Karpas-422 (cell line): ENCODE data around the gene ADAMTS18. TPM values are rescaled to one million over a fixed set of nuclear protein-coding genes. Genes with fewer than 3 reads are reported as not detected.

ENCODE experiments used
- DNase-seq: peaks from one replicate; pipeline ENCODE4 v3.0.0-alpha.2; 2015
- H2AFZ ChIP-seq: fragments of 200-600 bp; sonication (generic); 2 replicates; pipeline ENCODE4 v1.6.1; 2014; ENCODE audit warnings: antibody characterized with exemption, low read length, mixed read lengths
- H3K27ac ChIP-seq: fragments of 200-600 bp; sonication (generic); 2 replicates; pipeline ENCODE4 v1.5.1; 2014; ENCODE audit warnings: mild to moderate bottlenecking, low read length, moderate library complexity
- H3K27me3 ChIP-seq: fragments of 200-600 bp; sonication (generic); 2 replicates; pipeline ENCODE4 v1.6.1; 2014; ENCODE audit warnings: low read length, mixed read lengths
- H3K36me3 ChIP-seq: fragments of 200-600 bp; sonication (generic); 2 replicates; pipeline ENCODE4 v1.6.1; 2014; ENCODE audit warnings: low read length, mixed read lengths; ENCODE audit not compliant: insufficient read depth
- H3K4me1 ChIP-seq: fragments of 200-600 bp; sonication (generic); 2 replicates; pipeline ENCODE4 v1.6.1; 2014; ENCODE audit warnings: mild to moderate bottlenecking, low read length, mixed read lengths
- H3K4me2 ChIP-seq: fragments of 200-600 bp; sonication (generic); 2 replicates; pipeline ENCODE4 v1.6.1; 2014; ENCODE audit warnings: low read length, low read depth, mild to moderate bottlenecking; ENCODE audit not compliant: poor library complexity, severe bottlenecking
- H3K4me3 ChIP-seq: fragments of 200-600 bp; sonication (generic); 2 replicates; pipeline ENCODE4 v1.5.1; 2014; ENCODE audit warnings: mild to moderate bottlenecking, antibody characterized with exemption, low read length, mixed read lengths
- H3K79me2 ChIP-seq: fragments of 200-600 bp; sonication (generic); 2 replicates; pipeline ENCODE4 v1.6.1; 2014; ENCODE audit warnings: mild to moderate bottlenecking, low read length, mixed read lengths
- H3K9ac ChIP-seq: fragments of 200-600 bp; sonication (generic); 2 replicates; pipeline ENCODE4 v1.6.0; 2014; ENCODE audit warnings: low read length
- H3K9me2 ChIP-seq: fragments of 200-600 bp; sonication (generic), shearing (Covaris generic); replicated peaks from 2 replicates; pipeline ENCODE4 v1.6.0; 2014; ENCODE audit warnings: mild to moderate bottlenecking, low read length, moderate library complexity; ENCODE audit not compliant: insufficient read depth
- H3K9me3 ChIP-seq: fragments of 300-700, 200-600 bp; sonication (generic); 2 replicates; pipeline ENCODE4 v1.6.1; 2014; ENCODE audit warnings: low read length, mixed read lengths
- H4K20me1 ChIP-seq: fragments of 200-600 bp; sonication (generic); 2 replicates; pipeline ENCODE4 v1.6.1; 2014; ENCODE audit warnings: mild to moderate bottlenecking, antibody characterized with exemption, low read length, low read depth; ENCODE audit not compliant: insufficient read depth
- total RNA-seq: library from RNA; depleted of rRNA; stranded (reverse); fragments of >200 nt; shearing (Covaris generic); gene quantifications from 2 replicates; pipeline ENCODE4 v1.2.3, GENCODE V29; 2014; ENCODE audit warnings: low replicate concordance

Gene ADAMTS18
- total RNA-seq, 1 experiment from 2014 or later, result not detected

DNA sequence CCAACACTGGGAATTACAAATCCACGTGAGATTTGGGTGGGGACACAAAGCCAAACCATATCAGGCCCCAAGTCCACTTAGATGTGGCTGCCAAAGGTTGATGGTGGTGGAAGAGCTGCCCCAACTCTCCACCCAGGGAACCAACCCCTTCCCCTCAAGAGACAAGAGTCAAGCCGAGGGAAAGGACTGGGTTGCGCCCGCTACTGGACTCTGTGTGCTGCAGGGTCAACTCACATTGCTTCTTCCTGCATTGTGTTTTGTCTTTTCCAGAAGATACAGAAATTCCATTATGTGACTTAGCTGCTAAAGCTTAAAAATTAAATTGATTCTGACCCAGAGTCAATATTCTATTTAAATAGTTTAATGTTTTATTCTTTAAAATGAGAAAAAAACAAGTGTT is 58.5 kb downstream of the ADAMTS18 start:
- no peak overlapping the region for H3K9ac ChIP-seq
- H3K9me2 ChIP-seq, result no peaks in the 10 kb centered on the region
- H3K79me2 ChIP-seq, result no peaks in the 10 kb centered on the region
- H3K36me3 ChIP-seq, result no peaks in the 10 kb centered on the region
- peak; percentile 79 for DNase-seq
- H2AFZ ChIP-seq, result no peak overlapping the region
- H3K27ac ChIP-seq, result no peak overlapping the region
- H3K4me2 ChIP-seq, result no peak overlapping the region
- no peaks in the 10 kb centered on the region for H3K4me1 ChIP-seq
- no peak overlapping the region for H3K4me3 ChIP-seq
- H3K9me3 ChIP-seq, result no peaks in the 10 kb centered on the region
- no peaks in the 10 kb centered on the region for H3K27me3 ChIP-seq
- H4K20me1 ChIP-seq, result no peaks in the 10 kb centered on the region

DNA sequence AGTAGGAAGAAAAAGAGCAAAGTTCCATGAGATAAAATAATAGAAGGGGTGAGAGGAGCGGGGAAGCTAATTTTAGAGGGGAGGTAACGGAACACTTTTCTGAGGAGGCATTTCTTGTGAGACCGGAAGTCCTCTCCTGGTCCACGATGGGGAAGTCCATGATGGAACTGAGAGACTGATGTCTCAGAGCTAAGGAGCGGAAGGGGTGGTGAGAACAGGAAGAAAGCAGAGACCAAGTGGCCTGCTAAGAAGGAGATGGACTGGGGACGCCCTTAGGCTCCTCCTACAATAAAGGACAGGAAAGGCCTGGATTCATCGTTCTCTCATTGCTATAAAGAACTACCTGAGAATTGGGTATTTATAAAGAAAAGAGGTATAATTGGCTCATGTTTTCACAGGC is 59.4 kb downstream of the ADAMTS18 start:
- H2AFZ ChIP-seq, result no peak overlapping the region
- H3K79me2 ChIP-seq, result no peaks in the 10 kb centered on the region
- H3K4me1 ChIP-seq, result no peaks in the 10 kb centered on the region
- H3K4me2 ChIP-seq, result no peak overlapping the region
- H3K4me3 ChIP-seq, result no peak overlapping the region
- no peaks in the 10 kb centered on the region for H3K9me2 ChIP-seq
- H4K20me1 ChIP-seq, result no peaks in the 10 kb centered on the region
- H3K9ac ChIP-seq, result no peak overlapping the region
- no peak overlapping the region for H3K27ac ChIP-seq
- H3K9me3 ChIP-seq, result no peaks in the 10 kb centered on the region
- H3K36me3 ChIP-seq, result no peaks in the 10 kb centered on the region
- DNase-seq, result no peak
- no peaks in the 10 kb centered on the region for H3K27me3 ChIP-seq

DNA sequence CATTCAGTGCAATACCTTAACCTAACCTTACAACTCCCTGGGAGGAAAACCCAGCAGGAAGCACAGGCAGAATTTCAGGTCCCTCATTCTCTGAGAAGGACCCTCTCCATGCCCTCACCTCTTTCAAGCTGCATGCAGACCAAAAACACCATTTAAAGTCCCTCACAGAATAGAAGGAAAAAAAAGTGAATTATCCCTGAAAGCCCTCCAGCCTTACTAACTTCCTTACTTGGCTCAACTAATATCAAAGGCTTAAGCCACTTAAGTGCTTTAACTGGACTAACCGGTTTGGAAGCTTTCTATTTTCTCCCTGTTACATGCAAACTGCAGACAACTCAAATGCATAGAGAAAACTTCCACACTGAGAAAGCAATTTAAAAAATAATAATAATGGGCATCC is 60.5 kb downstream of the ADAMTS18 start:
- Histone ChIP-seq H3K79me2 (no peaks in the 10 kb centered on the region), H2AFZ (no peak overlapping the region), H3K4me2 (no peak overlapping the region), H3K4me3 (no peak overlapping the region), H3K36me3 (no peaks in the 10 kb centered on the region), H3K9ac (no peak overlapping the region), H3K27ac (no peak overlapping the region), H3K27me3 (no peaks in the 10 kb centered on the region), H3K4me1 (no peaks in the 10 kb centered on the region), H3K9me2 (no peaks in the 10 kb centered on the region), H3K9me3 (no peaks in the 10 kb centered on the region), H4K20me1 (no peaks in the 10 kb centered on the region)
- no peak for DNase-seq

DNA sequence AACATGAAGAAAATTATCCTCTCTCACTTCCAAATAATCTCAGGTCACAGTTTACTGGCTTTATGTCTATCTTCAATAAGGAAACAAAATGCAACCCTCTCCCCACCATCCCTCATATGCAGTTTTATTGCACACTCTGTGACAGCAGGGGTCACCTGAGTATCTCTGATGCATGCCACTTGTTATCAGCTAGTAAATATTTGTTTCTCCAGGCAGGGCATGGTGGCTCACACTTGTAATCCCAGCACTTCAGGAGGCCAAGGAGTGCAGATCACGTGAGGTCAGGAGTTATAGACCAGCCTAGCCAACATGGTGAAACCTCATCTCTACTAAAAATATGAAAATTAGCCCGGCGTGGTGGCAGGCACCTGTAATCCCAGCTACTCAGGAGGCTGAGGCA is 61.1 kb downstream of the ADAMTS18 start:
- Histone ChIP-seq H3K4me2 (no peak overlapping the region), H3K36me3 (no peaks in the 10 kb centered on the region), H3K9ac (no peak overlapping the region), H3K9me2 (no peaks in the 10 kb centered on the region), H3K79me2 (no peaks in the 10 kb centered on the region), H3K4me3 (no peak overlapping the region), H3K27ac (no peak overlapping the region), H3K27me3 (no peaks in the 10 kb centered on the region), H3K4me1 (no peaks in the 10 kb centered on the region), H2AFZ (no peak overlapping the region), H3K9me3 (no peaks in the 10 kb centered on the region), H4K20me1 (no peaks in the 10 kb centered on the region)
- DNase-seq, result no peak

DNA sequence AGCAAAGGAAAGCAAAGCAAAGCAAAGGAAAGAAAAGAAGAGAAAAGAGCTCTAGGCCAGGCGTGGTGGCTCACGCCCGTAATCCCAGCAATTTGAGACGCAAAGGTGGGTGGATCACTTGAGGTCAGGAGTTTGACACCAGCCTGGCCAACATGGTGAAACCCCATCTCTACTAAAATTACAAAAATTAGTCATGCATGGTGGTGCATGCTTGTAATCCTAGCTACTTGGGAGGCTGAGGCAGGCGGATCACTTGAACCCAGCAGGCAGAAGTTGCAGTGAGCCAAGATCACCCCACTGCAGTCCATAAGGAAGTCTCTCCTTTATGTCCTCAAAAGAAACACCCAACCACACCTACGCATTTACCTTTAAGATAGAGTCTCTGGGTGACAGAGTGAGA is 70.1 kb downstream of the ADAMTS18 start:
- Histone ChIP-seq H3K79me2 (no peaks in the 10 kb centered on the region), H3K9me3 (no peaks in the 10 kb centered on the region), H3K27me3 (no peaks in the 10 kb centered on the region), H3K4me1 (no peaks in the 10 kb centered on the region), H3K4me2 (no peak overlapping the region), H3K9ac (no peak overlapping the region), H3K4me3 (no peak overlapping the region), H3K27ac (no peak overlapping the region), H3K36me3 (no peaks in the 10 kb centered on the region), H2AFZ (no peak overlapping the region), H3K9me2 (no peaks in the 10 kb centered on the region), H4K20me1 (no peaks in the 10 kb centered on the region)
- no peak for DNase-seq

DNA sequence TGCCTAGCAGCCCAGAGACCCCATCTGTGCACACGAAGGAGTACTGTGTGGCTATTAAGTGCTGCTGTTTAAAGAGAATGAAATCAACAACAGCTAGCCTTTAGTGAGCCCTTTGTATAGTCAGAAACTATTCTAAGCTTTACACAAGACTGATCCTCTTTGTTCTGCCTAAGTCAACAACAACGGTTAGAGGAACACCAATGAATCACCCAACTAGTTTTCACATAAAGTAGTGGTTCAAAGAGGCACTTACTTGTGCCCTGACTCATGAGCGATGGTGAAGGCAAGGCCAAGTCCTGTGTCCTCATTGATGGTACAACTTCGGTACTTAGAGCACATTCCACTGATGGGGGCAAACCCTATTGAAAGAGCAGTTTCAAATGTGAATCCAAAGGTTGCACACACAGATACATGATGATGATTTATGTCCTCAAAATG is 75.8 kb downstream of the ADAMTS18 start:
- no peaks in the 10 kb centered on the region for H3K79me2 ChIP-seq
- H3K4me2 ChIP-seq, result no peak overlapping the region

DNA sequence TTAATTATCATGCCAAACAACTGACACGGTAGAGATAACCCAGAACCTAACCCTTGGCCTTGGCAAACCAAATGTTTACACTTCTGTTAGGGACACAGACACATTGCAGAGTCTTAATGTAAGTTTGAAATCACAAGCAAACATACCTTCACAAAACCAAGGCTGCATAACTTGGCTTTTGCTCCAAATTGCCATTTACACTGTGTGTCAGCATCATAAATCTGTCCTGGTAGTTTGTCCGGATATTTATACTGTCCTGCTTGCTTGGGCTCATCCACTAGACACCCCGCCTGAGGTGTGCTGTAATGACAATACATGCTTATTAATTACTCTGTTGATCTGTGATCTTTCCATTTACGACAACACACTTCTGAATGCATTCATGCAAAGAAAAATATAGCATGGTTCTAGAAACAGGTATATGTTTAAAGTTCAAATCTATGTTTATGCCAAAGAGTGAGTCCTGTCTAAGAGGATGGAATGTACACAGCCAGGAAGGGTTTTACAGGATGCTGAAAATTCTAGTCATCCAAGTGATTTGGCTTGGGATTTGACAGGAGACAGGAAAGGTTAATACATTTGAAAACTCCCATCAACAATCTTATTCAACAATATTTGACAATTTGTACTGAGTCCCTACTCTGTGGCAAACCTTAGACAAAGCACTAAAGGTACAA is 81.1 kb downstream of the ADAMTS18 start:
- no peaks in the 10 kb centered on the region for H3K4me1 ChIP-seq
- H2AFZ ChIP-seq, result no peak overlapping the region

More for the DNA sequence above, 75.8 kb downstream of the ADAMTS18 start:
- no peaks in the 10 kb centered on the region for H4K20me1 ChIP-seq
- no peak overlapping the region for H3K27ac ChIP-seq
- H3K4me1 ChIP-seq, result no peaks in the 10 kb centered on the region
- no peaks in the 10 kb centered on the region for H3K9me2 ChIP-seq
- no peak overlapping the region for H3K9ac ChIP-seq
- no peaks in the 10 kb centered on the region for H3K27me3 ChIP-seq
- no peaks in the 10 kb centered on the region for H3K9me3 ChIP-seq
- H3K36me3 ChIP-seq, result no peaks in the 10 kb centered on the region
- H3K4me3 ChIP-seq, result no peak overlapping the region
- no peak for DNase-seq
- H2AFZ ChIP-seq, result no peak overlapping the region

DNA sequence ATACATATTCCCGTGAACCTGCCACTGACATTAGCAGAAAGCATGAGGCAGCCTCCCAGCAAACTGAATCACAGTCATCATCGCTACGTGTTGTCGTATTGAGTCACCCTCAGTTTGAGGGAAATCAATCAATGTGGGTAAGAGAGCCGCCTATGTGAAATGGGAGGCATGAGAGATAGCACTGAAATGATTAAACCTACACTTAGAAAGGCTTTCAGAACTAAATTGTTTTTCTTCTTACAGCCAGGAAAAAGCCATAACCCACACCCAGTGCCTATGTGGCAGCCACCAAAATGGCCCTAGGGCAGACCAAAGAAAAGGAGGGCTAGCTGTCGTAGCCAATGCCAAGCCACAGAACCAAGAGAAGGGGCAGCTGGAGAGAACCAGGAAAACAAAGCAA is 90.5 kb downstream of the ADAMTS18 start:
- H3K9me3 ChIP-seq, result no peaks in the 10 kb centered on the region
- no peak for DNase-seq
- H4K20me1 ChIP-seq, result no peaks in the 10 kb centered on the region
- H3K9me2 ChIP-seq, result no peaks in the 10 kb centered on the region
- no peaks in the 10 kb centered on the region for H3K4me1 ChIP-seq
- no peak overlapping the region for H3K9ac ChIP-seq
- no peak overlapping the region for H3K4me3 ChIP-seq
- no peaks in the 10 kb centered on the region for H3K27me3 ChIP-seq
- no peak overlapping the region for H2AFZ ChIP-seq
- H3K79me2 ChIP-seq, result no peaks in the 10 kb centered on the region
- no peaks in the 10 kb centered on the region for H3K36me3 ChIP-seq
- H3K4me2 ChIP-seq, result no peak overlapping the region
- no peak overlapping the region for H3K27ac ChIP-seq

More for the DNA sequence above, 81.1 kb downstream of the ADAMTS18 start:
- H3K27ac ChIP-seq, result no peak overlapping the region
- no peaks in the 10 kb centered on the region for H3K79me2 ChIP-seq
- no peaks in the 10 kb centered on the region for H3K9me3 ChIP-seq
- no peaks in the 10 kb centered on the region for H3K9me2 ChIP-seq
- H3K9ac ChIP-seq, result no peak overlapping the region
- DNase-seq, result no peak
- no peaks in the 10 kb centered on the region for H3K36me3 ChIP-seq
- H4K20me1 ChIP-seq, result no peaks in the 10 kb centered on the region
- no peaks in the 10 kb centered on the region for H3K27me3 ChIP-seq
- H3K4me3 ChIP-seq, result no peak overlapping the region
- H3K4me2 ChIP-seq, result no peak overlapping the region
